SK-N-SH (cell line): Measurements from ENCODE around the gene KRTAP4-4. TPM values are rescaled to one million over a fixed set of nuclear protein-coding genes. Genes with fewer than 3 reads are reported as not detected.

ENCODE experiments used
- CTCF ChIA-PET: fragments of 300-600, 350-600 bp; formaldehyde crosslinking; extraction: SDS; loops from one replicate; lab custom pipeline; 2021; lab: Yijun Ruan, JAX
- POLR2A ChIA-PET: fragments of 350-600 bp; sonication (Branson Sonifier 250); formaldehyde crosslinking; extraction: SDS; loops from one replicate; lab custom pipeline; 2020; ENCODE audit warnings: antibody characterized with exemption, inconsistent platforms; lab: Yijun Ruan, JAX
- DNase-seq: peaks from one replicate; pipeline ENCODE4 v3.0.0; 2012
- H2AFZ ChIP-seq: fragments of 200-600 bp; sonication (generic); 2 replicates; pipeline ENCODE4 v1.8.1; 2016; ENCODE audit warnings: antibody characterized with exemption, mild to moderate bottlenecking, low read depth
- H3F3A ChIP-seq: fragments of 200-600 bp; sonication (generic); replicated peaks from 2 replicates; pipeline ENCODE3; 2016; ENCODE audit warnings: antibody characterized with exemption, mild to moderate bottlenecking; ENCODE audit not compliant: insufficient read depth
- H3K27ac ChIP-seq, 2 experiments: fragments of 200-500 bp in 1 of 2; fragments of 200-600 bp in 1 of 2; sonication (Bioruptor generic) in 1 of 2; sonication (generic), shearing (Covaris generic) in 1 of 2; 2 replicates each; pipeline versions ENCODE4 v1.5.1 to v1.6.1; 2014 to 2016; ENCODE audit warnings: low read depth in 2 of 2, inconsistent platforms in 1 of 2, low read length in 1 of 2, mild to moderate bottlenecking in 1 of 2, mixed read lengths in 1 of 2
- H3K27me3 ChIP-seq: fragments of 200-600 bp; sonication (generic), shearing (Covaris generic); 2 replicates; pipeline ENCODE4 v1.6.1; 2016; ENCODE audit warnings: mixed run types; ENCODE audit not compliant: insufficient read depth
- H3K36me3 ChIP-seq, 2 experiments: fragments of 200-500 bp in 1 of 2; fragments of 200-600 bp in 1 of 2; sonication (Bioruptor generic) in 1 of 2; sonication (generic) in 1 of 2; replicated peaks in 1 of 2; 2 replicates each; pipeline versions ENCODE3 to v1.5.1; 2014 to 2016; ENCODE audit warnings: low read length in 1 of 2, mild to moderate bottlenecking in 1 of 2; ENCODE audit not compliant: insufficient read depth in 2 of 2, control insufficient read depth in 1 of 2
- H3K4me1 ChIP-seq, 2 experiments: fragments of 200-500 bp in 1 of 2; fragments of 200-600 bp in 1 of 2; sonication (Bioruptor generic) in 1 of 2; sonication (generic), shearing (Covaris generic) in 1 of 2; 2 replicates each; pipeline versions ENCODE4 v1.5.1 to v1.6.1; 2014 to 2016; ENCODE audit warnings: low read depth in 1 of 2, low read length in 1 of 2, mixed run types in 1 of 2; ENCODE audit not compliant: insufficient read depth in 2 of 2, control insufficient read depth in 1 of 2
- H3K4me2 ChIP-seq: fragments of 200-600 bp; sonication (generic), shearing (Covaris generic); 2 replicates; pipeline ENCODE4 v1.6.1; 2017; ENCODE audit warnings: mixed run types
- H3K4me3 ChIP-seq, 2 experiments: fragments of 200-500 bp in 1 of 2; fragments of 200-600 bp in 1 of 2; sonication (Bioruptor generic) in 1 of 2; sonication (generic), shearing (Covaris generic) in 1 of 2; 2 replicates each; pipeline versions ENCODE4 v1.5.1 to v1.8.1; 2014 to 2016; ENCODE audit warnings: low read depth in 2 of 2, inconsistent platforms in 1 of 2, low read length in 1 of 2, mild to moderate bottlenecking in 1 of 2, mixed read lengths in 1 of 2, moderate library complexity in 1 of 2
- H3K79me2 ChIP-seq: fragments of 200-600 bp; sonication (generic); 2 replicates; pipeline ENCODE4 v1.8.1; 2017; ENCODE audit warnings: mild to moderate bottlenecking; ENCODE audit not compliant: insufficient read depth
- H3K9ac ChIP-seq: fragments of 200-600 bp; sonication (generic); 2 replicates; pipeline ENCODE4 v1.6.1; 2017; ENCODE audit warnings: mixed run types
- H3K9me2 ChIP-seq: fragments of 200-600 bp; sonication (generic); 2 replicates; pipeline ENCODE4 v1.6.1; 2017; ENCODE audit warnings: mixed run types
- H3K9me3 ChIP-seq: fragments of 200-600 bp; sonication (generic); 2 replicates; pipeline ENCODE4 v1.6.1; 2017; ENCODE audit warnings: mixed run types, mild to moderate bottlenecking, moderate library complexity
- H4K20me1 ChIP-seq: fragments of 200-600 bp; sonication (generic); 2 replicates; pipeline ENCODE4 v1.6.1; 2017; ENCODE audit warnings: mild to moderate bottlenecking, mixed run types; ENCODE audit not compliant: insufficient read depth
- ELF1 ChIP-seq: IDR thresholded peaks from 2 replicates; pipeline ENCODE4 v1.4.0; 2012
- FOSL2 ChIP-seq: IDR thresholded peaks from 2 replicates; pipeline ENCODE4 v1.4.0; 2012; ENCODE audit warnings: low read depth, mild to moderate bottlenecking, moderate library complexity, borderline replicate concordance
- GABPA ChIP-seq: IDR thresholded peaks from 2 replicates; pipeline ENCODE4 v1.4.0; 2012; ENCODE audit warnings: low read depth, mild to moderate bottlenecking
- NFIC ChIP-seq: IDR thresholded peaks from 2 replicates; pipeline ENCODE4 v1.4.0; 2012; ENCODE audit warnings: borderline replicate concordance
- RAD21 ChIP-seq: IDR thresholded peaks from 2 replicates; pipeline ENCODE4 v1.6.1; 2012; ENCODE audit warnings: mild to moderate bottlenecking, low read length
- RCOR1 ChIP-seq: fragments of 150-350 bp; IDR thresholded peaks from 2 replicates; pipeline ENCODE4 v1.6.1; 2017; ENCODE audit warnings: antibody characterized with exemption, low read length
- SIN3A ChIP-seq: IDR thresholded peaks from 2 replicates; pipeline ENCODE4 v1.6.1; 2012; ENCODE audit warnings: low read depth, mild to moderate bottlenecking, low read length, moderate library complexity, borderline replicate concordance
- WGBS: methylation state at CpG from one replicate; pipeline ENCODE4 v1.1.6; 2017; ENCODE audit warnings: low lambda C conversion rate; 5-methylcytosine and 5-hydroxymethylcytosine counted together
- polyA plus RNA-seq, 3 experiments: library from polyadenylated mRNA; depleted of rRNA; stranded (reverse); fragments of >200 nt; gene quantifications; 2 replicates each; pipeline ENCODE4 v1.2.3, GENCODE V29; 2012
- TF ChIP-seq, protein P1 (sequence below): IDR thresholded peaks from 2 replicates; pipeline ENCODE4 v1.4.0; 2012; ENCODE audit warnings: low read depth, borderline replicate concordance
- TF ChIP-seq, protein P2 (sequence below): IDR thresholded peaks from 2 replicates; pipeline ENCODE4; 2012
- TF ChIP-seq, protein P3 (sequence below): fragments of 150-350 bp; IDR thresholded peaks from 2 replicates; pipeline ENCODE4 v1.6.1; 2016; ENCODE audit warnings: mild to moderate bottlenecking, low read depth, low read length
- TF ChIP-seq, protein P4 (sequence below): fragments of 150-350 bp; IDR thresholded peaks from 2 replicates; pipeline ENCODE4 v1.6.1; 2017; ENCODE audit warnings: antibody characterized with exemption, low read length, low read depth, borderline replicate concordance

Gene KRTAP4-4
- polyA plus RNA-seq, 1 of the 3 experiments (the other 2 are of a cell fraction), result not detected

DNA sequence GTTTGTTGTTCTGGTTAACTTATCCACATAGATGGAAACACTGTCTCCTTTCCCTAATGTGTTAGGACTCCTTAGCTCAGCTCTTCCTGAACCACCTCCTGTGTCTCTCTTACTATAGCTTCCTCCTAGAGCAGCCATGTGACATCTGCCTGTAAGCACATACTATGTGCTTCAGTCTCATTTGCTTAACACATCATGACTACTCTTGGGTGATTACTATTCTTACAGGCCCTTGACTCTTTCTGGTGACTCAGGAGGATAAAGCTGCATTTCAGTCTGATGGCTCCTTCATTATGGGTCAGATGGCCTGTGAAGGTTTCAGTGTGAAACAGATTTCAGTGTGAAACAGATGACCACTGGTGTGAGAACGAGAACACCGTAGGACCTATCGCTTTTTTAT, 17.8 kb upstream of the KRTAP4-4 start:
- Histone ChIP-seq H3K27me3 (peaks cover 34% of the 10 kb centered on the region), H3K79me2 (no peaks in the 10 kb centered on the region), H4K20me1 (no peaks in the 10 kb centered on the region), H3F3A (no peaks in the 10 kb centered on the region), H3K27ac (no peak overlapping the region), H2AFZ (no peak overlapping the region), H3K4me3 (no peak overlapping the region), H3K9me3 (no peaks in the 10 kb centered on the region), H3K36me3 (no peaks in the 10 kb centered on the region), H3K4me1 (no peaks in the 10 kb centered on the region), H3K4me2 (no peak overlapping the region), H3K9ac (no peak overlapping the region), H3K9me2 (no peaks in the 10 kb centered on the region)
- POLR2A ChIA-PET, result no interaction called here
- CTCF ChIA-PET, result no interaction called here
- 33% methylated on average over 3 of the region's 3 CpGs for WGBS
- no peak for DNase-seq
- TF ChIP-seq, protein P1, sequence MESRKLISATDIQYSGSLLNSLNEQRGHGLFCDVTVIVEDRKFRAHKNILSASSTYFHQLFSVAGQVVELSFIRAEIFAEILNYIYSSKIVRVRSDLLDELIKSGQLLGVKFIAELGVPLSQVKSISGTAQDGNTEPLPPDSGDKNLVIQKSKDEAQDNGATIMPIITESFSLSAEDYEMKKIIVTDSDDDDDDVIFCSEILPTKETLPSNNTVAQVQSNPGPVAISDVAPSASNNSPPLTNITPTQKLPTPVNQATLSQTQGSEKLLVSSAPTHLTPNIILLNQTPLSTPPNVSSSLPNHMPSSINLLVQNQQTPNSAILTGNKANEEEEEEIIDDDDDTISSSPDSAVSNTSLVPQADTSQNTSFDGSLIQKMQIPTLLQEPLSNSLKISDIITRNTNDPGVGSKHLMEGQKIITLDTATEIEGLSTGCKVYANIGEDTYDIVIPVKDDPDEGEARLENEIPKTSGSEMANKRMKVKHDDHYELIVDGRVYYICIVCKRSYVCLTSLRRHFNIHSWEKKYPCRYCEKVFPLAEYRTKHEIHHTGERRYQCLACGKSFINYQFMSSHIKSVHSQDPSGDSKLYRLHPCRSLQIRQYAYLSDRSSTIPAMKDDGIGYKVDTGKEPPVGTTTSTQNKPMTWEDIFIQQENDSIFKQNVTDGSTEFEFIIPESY, result no peak
- TF ChIP-seq NFIC, result no peak
- no peak for TF ChIP-seq ELF1
- TF ChIP-seq GABPA, result no peak
- TF ChIP-seq, protein P2, sequence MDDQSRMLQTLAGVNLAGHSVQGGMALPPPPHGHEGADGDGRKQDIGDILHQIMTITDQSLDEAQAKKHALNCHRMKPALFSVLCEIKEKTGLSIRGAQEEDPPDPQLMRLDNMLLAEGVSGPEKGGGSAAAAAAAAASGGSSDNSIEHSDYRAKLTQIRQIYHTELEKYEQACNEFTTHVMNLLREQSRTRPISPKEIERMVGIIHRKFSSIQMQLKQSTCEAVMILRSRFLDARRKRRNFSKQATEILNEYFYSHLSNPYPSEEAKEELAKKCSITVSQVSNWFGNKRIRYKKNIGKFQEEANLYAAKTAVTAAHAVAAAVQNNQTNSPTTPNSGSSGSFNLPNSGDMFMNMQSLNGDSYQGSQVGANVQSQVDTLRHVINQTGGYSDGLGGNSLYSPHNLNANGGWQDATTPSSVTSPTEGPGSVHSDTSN, result no peak
- TF ChIP-seq FOSL2, result no peak
- TF ChIP-seq RAD21, result no peak
- TF ChIP-seq, protein P3, sequence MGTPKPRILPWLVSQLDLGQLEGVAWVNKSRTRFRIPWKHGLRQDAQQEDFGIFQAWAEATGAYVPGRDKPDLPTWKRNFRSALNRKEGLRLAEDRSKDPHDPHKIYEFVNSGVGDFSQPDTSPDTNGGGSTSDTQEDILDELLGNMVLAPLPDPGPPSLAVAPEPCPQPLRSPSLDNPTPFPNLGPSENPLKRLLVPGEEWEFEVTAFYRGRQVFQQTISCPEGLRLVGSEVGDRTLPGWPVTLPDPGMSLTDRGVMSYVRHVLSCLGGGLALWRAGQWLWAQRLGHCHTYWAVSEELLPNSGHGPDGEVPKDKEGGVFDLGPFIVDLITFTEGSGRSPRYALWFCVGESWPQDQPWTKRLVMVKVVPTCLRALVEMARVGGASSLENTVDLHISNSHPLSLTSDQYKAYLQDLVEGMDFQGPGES, result no peak
- TF ChIP-seq, protein P4, sequence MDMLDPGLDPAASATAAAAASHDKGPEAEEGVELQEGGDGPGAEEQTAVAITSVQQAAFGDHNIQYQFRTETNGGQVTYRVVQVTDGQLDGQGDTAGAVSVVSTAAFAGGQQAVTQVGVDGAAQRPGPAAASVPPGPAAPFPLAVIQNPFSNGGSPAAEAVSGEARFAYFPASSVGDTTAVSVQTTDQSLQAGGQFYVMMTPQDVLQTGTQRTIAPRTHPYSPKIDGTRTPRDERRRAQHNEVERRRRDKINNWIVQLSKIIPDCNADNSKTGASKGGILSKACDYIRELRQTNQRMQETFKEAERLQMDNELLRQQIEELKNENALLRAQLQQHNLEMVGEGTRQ, result no peak
- no peak for TF ChIP-seq SIN3A
- TF ChIP-seq, all 33 proteins: peak for 0

DNA sequence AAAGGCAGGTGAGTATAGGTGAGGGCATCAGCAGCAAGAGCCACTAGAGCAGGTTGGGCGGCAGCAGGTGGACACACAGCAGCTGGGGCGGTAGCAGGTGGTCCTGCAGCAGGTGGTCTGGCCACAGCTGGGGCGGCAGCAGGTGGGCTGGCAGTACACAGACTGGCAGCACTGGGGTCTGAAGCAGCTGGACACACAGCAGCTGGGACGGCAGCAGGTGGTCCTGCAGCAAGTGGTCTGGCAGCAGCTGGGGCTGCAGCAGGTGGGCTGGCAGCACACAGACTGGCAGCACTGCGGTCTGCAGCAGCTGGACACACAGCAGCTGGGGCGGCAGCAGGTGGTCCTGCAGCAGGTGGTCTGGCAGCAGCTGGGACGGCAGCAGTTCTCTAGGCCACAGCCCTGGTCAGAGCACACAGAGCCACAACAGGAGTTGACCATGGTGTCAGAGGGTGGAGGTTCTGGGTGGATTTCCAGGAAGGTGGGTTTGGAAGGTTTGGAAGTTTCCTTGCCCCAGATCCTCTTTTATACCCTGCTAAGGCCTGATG, 17.3 kb upstream of the KRTAP4-4 start, which contains the start of gene KRTAP4-2:
KRTAP4-2 (minus strand) TSS at position 495 of the 545 bp plus-strand sequence; CDS start at position 438, 57 bp downstream.
- H3K4me2 ChIP-seq, result no peak within 1 kb of the TSS
- no peak for TF ChIP-seq RCOR1
- no peak for TF ChIP-seq NFIC
- TF ChIP-seq, all 33 proteins: peak for 0
- Histone ChIP-seq H2AFZ (no peak within 1 kb of the TSS), H4K20me1 (no peaks in the 10 kb centered on the region), H3K9ac (no peak within 1 kb of the TSS), H3F3A (no peaks in the 10 kb centered on the region), H3K4me1 (no peaks in the 10 kb centered on the region), H3K4me3 (no peak within 1 kb of the TSS), H3K79me2 (no peaks in the 10 kb centered on the region), H3K36me3 (no peaks in the 10 kb centered on the region), H3K27ac (no peak within 1 kb of the TSS), H3K27me3 (peaks cover 34% of the 10 kb centered on the region), H3K9me3 (no peaks in the 10 kb centered on the region), H3K9me2 (no peaks in the 10 kb centered on the region)
- 15% methylated on average over 2 of the region's 7 CpGs for WGBS
- ChIA-PET POLR2A (no interaction called here), CTCF (no interaction called here)
- DNase-seq, result no peak
